MM.1S (cell line): ENCODE measurements around the gene ALDOA.

Experiments used
- EZH2 ChIP-seq: fragments of 300-600 bp; sonication (generic); optimal IDR thresholded peaks from 2 replicates; pipeline ENCODE3; 2017; ENCODE audit warnings: low read depth, mild to moderate bottlenecking, antibody characterized with exemption, low read length, mixed read lengths
- TF ChIP-seq, protein P1 (sequence below): fragments of 300-600 bp; sonication (generic); IDR thresholded peaks from 2 replicates; pipeline ENCODE4 v1.5.1; 2016; ENCODE audit warnings: antibody characterized with exemption, low read length, mixed read lengths

DNA sequence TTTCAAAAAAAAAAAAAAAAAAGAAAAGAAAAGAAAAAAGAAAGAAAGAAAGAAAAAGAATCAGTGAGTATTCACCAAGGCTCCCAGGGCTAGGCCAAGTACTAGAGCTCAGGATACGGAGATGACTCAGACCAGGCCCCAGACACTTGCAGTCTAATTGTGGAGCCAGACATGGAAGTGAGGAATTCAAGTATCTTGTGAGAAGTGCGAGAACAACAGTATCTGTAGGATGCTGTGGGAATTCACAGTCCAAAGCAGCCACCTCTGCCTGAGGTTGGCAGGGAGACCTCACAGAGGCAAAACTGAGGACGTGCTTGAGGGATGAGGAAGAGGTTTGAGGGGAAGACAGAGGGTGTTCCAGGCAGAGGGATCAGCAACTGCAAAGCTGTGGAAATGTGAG, 14.0 kb upstream of the ALDOA start:
- TF ChIP-seq, protein P1, sequence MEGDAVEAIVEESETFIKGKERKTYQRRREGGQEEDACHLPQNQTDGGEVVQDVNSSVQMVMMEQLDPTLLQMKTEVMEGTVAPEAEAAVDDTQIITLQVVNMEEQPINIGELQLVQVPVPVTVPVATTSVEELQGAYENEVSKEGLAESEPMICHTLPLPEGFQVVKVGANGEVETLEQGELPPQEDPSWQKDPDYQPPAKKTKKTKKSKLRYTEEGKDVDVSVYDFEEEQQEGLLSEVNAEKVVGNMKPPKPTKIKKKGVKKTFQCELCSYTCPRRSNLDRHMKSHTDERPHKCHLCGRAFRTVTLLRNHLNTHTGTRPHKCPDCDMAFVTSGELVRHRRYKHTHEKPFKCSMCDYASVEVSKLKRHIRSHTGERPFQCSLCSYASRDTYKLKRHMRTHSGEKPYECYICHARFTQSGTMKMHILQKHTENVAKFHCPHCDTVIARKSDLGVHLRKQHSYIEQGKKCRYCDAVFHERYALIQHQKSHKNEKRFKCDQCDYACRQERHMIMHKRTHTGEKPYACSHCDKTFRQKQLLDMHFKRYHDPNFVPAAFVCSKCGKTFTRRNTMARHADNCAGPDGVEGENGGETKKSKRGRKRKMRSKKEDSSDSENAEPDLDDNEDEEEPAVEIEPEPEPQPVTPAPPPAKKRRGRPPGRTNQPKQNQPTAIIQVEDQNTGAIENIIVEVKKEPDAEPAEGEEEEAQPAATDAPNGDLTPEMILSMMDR = no peak
- TF ChIP-seq EZH2 = no peak
